SK-N-SH (cell line): ENCODE results near the gene MBNL2. TPM values are rescaled to one million over a fixed set of nuclear protein-coding genes. Genes with fewer than 3 reads are reported as not detected.
A peak's percentile ranks its signal among the peaks of the same experiment; 100 is the strongest.

Experiments used
- CTCF ChIA-PET: fragments of 300-600, 350-600 bp; formaldehyde crosslinking; extraction: SDS; loops from one replicate; lab custom pipeline; 2021; lab: Yijun Ruan, JAX
- POLR2A ChIA-PET: fragments of 350-600 bp; sonication (Branson Sonifier 250); formaldehyde crosslinking; extraction: SDS; loops from one replicate; lab custom pipeline; 2020; ENCODE audit warnings: antibody characterized with exemption, inconsistent platforms; lab: Yijun Ruan, JAX
- DNase-seq: peaks from one replicate; pipeline ENCODE4 v3.0.0; 2012
- H2AFZ ChIP-seq: fragments of 200-600 bp; sonication (generic); 2 replicates; pipeline ENCODE4 v1.8.1; 2016; ENCODE audit warnings: antibody characterized with exemption, mild to moderate bottlenecking, low read depth
- H3F3A ChIP-seq: fragments of 200-600 bp; sonication (generic); replicated peaks from 2 replicates; pipeline ENCODE3; 2016; ENCODE audit warnings: antibody characterized with exemption, mild to moderate bottlenecking; ENCODE audit not compliant: insufficient read depth
- H3K27ac ChIP-seq, 2 experiments: fragments of 200-500 bp in 1 of 2; fragments of 200-600 bp in 1 of 2; sonication (Bioruptor generic) in 1 of 2; sonication (generic), shearing (Covaris generic) in 1 of 2; 2 replicates each; pipeline versions ENCODE4 v1.5.1 to v1.6.1; 2014 to 2016; ENCODE audit warnings: low read depth in 2 of 2, inconsistent platforms in 1 of 2, low read length in 1 of 2, mild to moderate bottlenecking in 1 of 2, mixed read lengths in 1 of 2
- H3K27me3 ChIP-seq: fragments of 200-600 bp; sonication (generic), shearing (Covaris generic); 2 replicates; pipeline ENCODE4 v1.6.1; 2016; ENCODE audit warnings: mixed run types; ENCODE audit not compliant: insufficient read depth
- H3K36me3 ChIP-seq, 2 experiments: fragments of 200-500 bp in 1 of 2; fragments of 200-600 bp in 1 of 2; sonication (Bioruptor generic) in 1 of 2; sonication (generic) in 1 of 2; replicated peaks in 1 of 2; 2 replicates each; pipeline versions ENCODE3 to v1.5.1; 2014 to 2016; ENCODE audit warnings: low read length in 1 of 2, mild to moderate bottlenecking in 1 of 2; ENCODE audit not compliant: insufficient read depth in 2 of 2, control insufficient read depth in 1 of 2
- H3K4me1 ChIP-seq, 2 experiments: fragments of 200-500 bp in 1 of 2; fragments of 200-600 bp in 1 of 2; sonication (Bioruptor generic) in 1 of 2; sonication (generic), shearing (Covaris generic) in 1 of 2; 2 replicates each; pipeline versions ENCODE4 v1.5.1 to v1.6.1; 2014 to 2016; ENCODE audit warnings: low read depth in 1 of 2, low read length in 1 of 2, mixed run types in 1 of 2; ENCODE audit not compliant: insufficient read depth in 2 of 2, control insufficient read depth in 1 of 2
- H3K4me2 ChIP-seq: fragments of 200-600 bp; sonication (generic), shearing (Covaris generic); 2 replicates; pipeline ENCODE4 v1.6.1; 2017; ENCODE audit warnings: mixed run types
- H3K4me3 ChIP-seq, 2 experiments: fragments of 200-500 bp in 1 of 2; fragments of 200-600 bp in 1 of 2; sonication (Bioruptor generic) in 1 of 2; sonication (generic), shearing (Covaris generic) in 1 of 2; 2 replicates each; pipeline versions ENCODE4 v1.5.1 to v1.8.1; 2014 to 2016; ENCODE audit warnings: low read depth in 2 of 2, inconsistent platforms in 1 of 2, low read length in 1 of 2, mild to moderate bottlenecking in 1 of 2, mixed read lengths in 1 of 2, moderate library complexity in 1 of 2
- H3K79me2 ChIP-seq: fragments of 200-600 bp; sonication (generic); 2 replicates; pipeline ENCODE4 v1.8.1; 2017; ENCODE audit warnings: mild to moderate bottlenecking; ENCODE audit not compliant: insufficient read depth
- H3K9ac ChIP-seq: fragments of 200-600 bp; sonication (generic); 2 replicates; pipeline ENCODE4 v1.6.1; 2017; ENCODE audit warnings: mixed run types
- H3K9me2 ChIP-seq: fragments of 200-600 bp; sonication (generic); 2 replicates; pipeline ENCODE4 v1.6.1; 2017; ENCODE audit warnings: mixed run types
- H3K9me3 ChIP-seq: fragments of 200-600 bp; sonication (generic); 2 replicates; pipeline ENCODE4 v1.6.1; 2017; ENCODE audit warnings: mixed run types, mild to moderate bottlenecking, moderate library complexity
- H4K20me1 ChIP-seq: fragments of 200-600 bp; sonication (generic); 2 replicates; pipeline ENCODE4 v1.6.1; 2017; ENCODE audit warnings: mild to moderate bottlenecking, mixed run types; ENCODE audit not compliant: insufficient read depth
- ELF1 ChIP-seq: IDR thresholded peaks from 2 replicates; pipeline ENCODE4 v1.4.0; 2012
- EP300 ChIP-seq, 2 experiments: IDR thresholded peaks; 2 replicates each; pipeline versions ENCODE4 v1.4.0 to v1.6.1; 2012; ENCODE audit warnings: borderline replicate concordance in 1 of 2, low read depth in 1 of 2, low read length in 1 of 2
- EZH2phosphoT487 ChIP-seq: fragments of 200-600 bp; sonication (generic); IDR thresholded peaks from 2 replicates; pipeline ENCODE4 v1.6.1; 2017; ENCODE audit warnings: low read depth, mixed run types, mild to moderate bottlenecking, antibody characterized with exemption, moderate library complexity, borderline replicate concordance
- FOSL2 ChIP-seq: IDR thresholded peaks from 2 replicates; pipeline ENCODE4 v1.4.0; 2012; ENCODE audit warnings: low read depth, mild to moderate bottlenecking, moderate library complexity, borderline replicate concordance
- FOXM1 ChIP-seq: IDR thresholded peaks from 2 replicates; pipeline ENCODE4 v1.4.0; 2012; ENCODE audit warnings: low read depth, mild to moderate bottlenecking
- GABPA ChIP-seq: IDR thresholded peaks from 2 replicates; pipeline ENCODE4 v1.4.0; 2012; ENCODE audit warnings: low read depth, mild to moderate bottlenecking
- GATA2 ChIP-seq: sonication (generic); formaldehyde crosslinking; IDR thresholded peaks from 2 replicates; pipeline ENCODE4 v1.5.0; 2020; ENCODE audit warnings: mild to moderate bottlenecking, missing genetic modification reagents
- JUND ChIP-seq: IDR thresholded peaks from 2 replicates; pipeline ENCODE4 v1.4.0; 2012
- MEF2A ChIP-seq: IDR thresholded peaks from 2 replicates; pipeline ENCODE4 v1.4.0; 2012; ENCODE audit warnings: low read depth, borderline replicate concordance
- MXI1 ChIP-seq: IDR thresholded peaks from 2 replicates; pipeline ENCODE4 v1.6.1; 2012; ENCODE audit warnings: mild to moderate bottlenecking, low read depth, low read length, improper control_type of control experiment
- NFIC ChIP-seq: IDR thresholded peaks from 2 replicates; pipeline ENCODE4 v1.4.0; 2012; ENCODE audit warnings: borderline replicate concordance
- RAD21 ChIP-seq: IDR thresholded peaks from 2 replicates; pipeline ENCODE4 v1.6.1; 2012; ENCODE audit warnings: mild to moderate bottlenecking, low read length
- RCOR1 ChIP-seq: fragments of 150-350 bp; IDR thresholded peaks from 2 replicates; pipeline ENCODE4 v1.6.1; 2017; ENCODE audit warnings: antibody characterized with exemption, low read length
- SIN3A ChIP-seq: IDR thresholded peaks from 2 replicates; pipeline ENCODE4 v1.6.1; 2012; ENCODE audit warnings: low read depth, mild to moderate bottlenecking, low read length, moderate library complexity, borderline replicate concordance
- SMC3 ChIP-seq: IDR thresholded peaks from 2 replicates; pipeline ENCODE4 v1.6.1; 2012; ENCODE audit warnings: low read depth, low read length, improper control_type of control experiment
- TAF1 ChIP-seq: IDR thresholded peaks from 2 replicates; pipeline ENCODE4 v1.6.1; 2012; ENCODE audit warnings: low read depth, mild to moderate bottlenecking, low read length, moderate library complexity, borderline replicate concordance
- TCF12 ChIP-seq: IDR thresholded peaks from 2 replicates; pipeline ENCODE4 v1.4.0; 2012
- TEAD4 ChIP-seq: IDR thresholded peaks from 2 replicates; pipeline ENCODE4 v1.4.0; 2012; ENCODE audit warnings: mild to moderate bottlenecking, borderline replicate concordance; ENCODE audit not compliant: insufficient read depth
- YY1 ChIP-seq: IDR thresholded peaks from 2 replicates; pipeline ENCODE4 v1.4.0; 2012; ENCODE audit warnings: low read depth, mild to moderate bottlenecking
- WGBS: methylation state at CpG from one replicate; pipeline ENCODE4 v1.1.6; 2017; ENCODE audit warnings: low lambda C conversion rate; 5-methylcytosine and 5-hydroxymethylcytosine counted together
- polyA plus RNA-seq, 3 experiments: library from polyadenylated mRNA; depleted of rRNA; stranded (reverse); fragments of >200 nt; gene quantifications; 2 replicates each; pipeline ENCODE4 v1.2.3, GENCODE V29; 2012
- TF ChIP-seq, protein P1 (sequence below): IDR thresholded peaks from 2 replicates; pipeline ENCODE4; 2012
- TF ChIP-seq, protein P2 (sequence below): IDR thresholded peaks from 2 replicates; pipeline ENCODE4 v1.6.1; 2012; ENCODE audit warnings: mild to moderate bottlenecking, low read depth, low read length, moderate library complexity
- TF ChIP-seq, protein P3 (sequence below): fragments of 150-350 bp; IDR thresholded peaks from 2 replicates; pipeline ENCODE4 v1.6.1; 2016; ENCODE audit warnings: mild to moderate bottlenecking, low read depth, low read length

The MBNL2 gene
- polyA plus RNA-seq, 1 of the 3 experiments (the other 2 are of a cell fraction): 24.5 TPM

DNA sequence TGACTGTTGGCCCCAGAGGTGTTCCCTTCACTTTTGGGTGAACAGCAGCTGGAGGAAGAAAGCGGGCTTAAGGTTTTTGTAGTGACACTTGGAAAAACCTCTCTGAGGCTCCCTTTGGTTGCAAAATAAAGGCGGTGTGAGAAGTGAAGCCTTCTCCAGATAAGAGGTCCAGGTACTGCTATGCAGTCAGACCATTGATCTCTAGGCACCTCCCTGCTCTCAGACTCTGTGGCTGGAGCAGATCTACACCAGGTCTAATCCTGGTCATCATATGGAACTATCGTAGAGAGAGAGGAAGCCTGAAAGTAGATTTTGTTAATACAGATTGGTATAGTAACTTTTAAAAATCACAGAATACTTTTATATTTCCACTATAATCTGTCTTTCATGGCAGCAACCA lies 47.5 kb downstream of the MBNL2 start:
- no peak overlapping the region for H3K4me2 ChIP-seq
- POLR2A ChIA-PET: no interaction called here
- H3K4me1 ChIP-seq: peaks cover 18 to 57% of the 10 kb centered on the region in 2 experiments
- no peaks in the 10 kb centered on the region for H4K20me1 ChIP-seq
- no peaks in the 10 kb centered on the region for H3K9me3 ChIP-seq
- H3K27ac ChIP-seq: peak overlapping the region in 1 of 2 experiments; percentile 90; a peak in 3 of 4 replicates
- no peak overlapping the region for H2AFZ ChIP-seq
- TF ChIP-seq GATA2 (CRISPR knock-in tag): no peak
- TF ChIP-seq EZH2phosphoT487: no peak
- no peak for TF ChIP-seq NFIC
- no peak for TF ChIP-seq ELF1
- no peak for TF ChIP-seq YY1
- no peak for TF ChIP-seq TEAD4
- TF ChIP-seq MXI1: no peak
- no peak for TF ChIP-seq JUND
- TF ChIP-seq FOXM1: no peak
- TF ChIP-seq RCOR1: no peak
- TF ChIP-seq FOSL2: no peak
- TF ChIP-seq, all 33 proteins: peak for 0
- Histone ChIP-seq H3K79me2 (peaks cover 97% of the 10 kb centered on the region), H3K4me3 (no peak overlapping the region), H3K9ac (no peak overlapping the region), H3K36me3 (peaks cover 6 to 26% of the 10 kb centered on the region in 2 experiments), H3K9me2 (no peaks in the 10 kb centered on the region), H3F3A (peaks cover 67% of the 10 kb centered on the region), H3K27me3 (no peaks in the 10 kb centered on the region)
- 96% methylated on average over 3 of the region's 3 CpGs for WGBS
- CTCF ChIA-PET: interaction anchor here (1.2 kb wide), 1 partner anchor 159 kb away, joined by 4 read pairs; no protein-coding TSS in a partner anchor
- DNase-seq: no peak

DNA sequence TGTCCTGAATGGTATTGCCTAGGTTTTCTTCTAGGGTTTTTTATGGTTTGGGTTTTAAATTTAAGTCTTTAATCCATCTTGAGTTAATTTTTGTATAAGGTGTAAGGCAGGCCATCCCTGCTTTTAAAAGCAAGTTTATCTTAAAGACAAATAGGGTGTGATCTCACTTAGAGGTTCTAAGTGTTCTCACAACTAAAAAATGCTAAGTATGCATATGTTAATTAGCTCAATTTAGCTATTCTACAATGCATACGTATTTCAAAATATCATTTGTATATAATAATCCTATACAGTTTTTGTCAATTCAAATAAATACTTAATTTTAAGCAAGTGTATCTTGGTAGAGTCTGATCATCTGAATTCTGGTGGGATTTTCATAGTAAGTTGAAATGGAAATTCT lies 50.4 kb downstream of the MBNL2 start:
- Histone ChIP-seq H2AFZ (no peak overlapping the region), H3K27me3 (no peaks in the 10 kb centered on the region), H3K4me2 (no peak overlapping the region; the same call in 1 of the 2 replicates), H3K9ac (peak overlapping the region; percentile 70; the same call in 1 of the 2 replicates), H3K36me3 (peaks cover 18 to 38% of the 10 kb centered on the region in 2 experiments), H3K79me2 (peaks cover 88% of the 10 kb centered on the region), H3K4me3 (no peak overlapping the region), H3F3A (peaks cover 68% of the 10 kb centered on the region), H3K27ac (peak overlapping the region; percentile 74 to 98; a peak in 3 of 4 replicates), H3K9me3 (no peaks in the 10 kb centered on the region), H4K20me1 (no peaks in the 10 kb centered on the region), H3K9me2 (no peaks in the 10 kb centered on the region), H3K4me1 (peaks cover 12 to 59% of the 10 kb centered on the region in 2 experiments)
- TF ChIP-seq SIN3A (no peak), EP300 (IDR thresholded peaks at IDR 0.05; ENCODE audit: borderline replicate concordance in 1 of 2, low read depth in 1 of 2, low read length in 1 of 2) (no peak), YY1 (no peak), RAD21 (no peak), ELF1 (no peak), FOXM1 (no peak), SMC3 (no peak), GATA2 (CRISPR knock-in tag) (no peak), TAF1 (no peak), MXI1 (no peak), TEAD4 (no peak), TCF12 (no peak), MEF2A (no peak), FOSL2 (no peak), GABPA (no peak)
- TF ChIP-seq, protein P1, sequence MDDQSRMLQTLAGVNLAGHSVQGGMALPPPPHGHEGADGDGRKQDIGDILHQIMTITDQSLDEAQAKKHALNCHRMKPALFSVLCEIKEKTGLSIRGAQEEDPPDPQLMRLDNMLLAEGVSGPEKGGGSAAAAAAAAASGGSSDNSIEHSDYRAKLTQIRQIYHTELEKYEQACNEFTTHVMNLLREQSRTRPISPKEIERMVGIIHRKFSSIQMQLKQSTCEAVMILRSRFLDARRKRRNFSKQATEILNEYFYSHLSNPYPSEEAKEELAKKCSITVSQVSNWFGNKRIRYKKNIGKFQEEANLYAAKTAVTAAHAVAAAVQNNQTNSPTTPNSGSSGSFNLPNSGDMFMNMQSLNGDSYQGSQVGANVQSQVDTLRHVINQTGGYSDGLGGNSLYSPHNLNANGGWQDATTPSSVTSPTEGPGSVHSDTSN: no peak
- TF ChIP-seq, protein P2, sequence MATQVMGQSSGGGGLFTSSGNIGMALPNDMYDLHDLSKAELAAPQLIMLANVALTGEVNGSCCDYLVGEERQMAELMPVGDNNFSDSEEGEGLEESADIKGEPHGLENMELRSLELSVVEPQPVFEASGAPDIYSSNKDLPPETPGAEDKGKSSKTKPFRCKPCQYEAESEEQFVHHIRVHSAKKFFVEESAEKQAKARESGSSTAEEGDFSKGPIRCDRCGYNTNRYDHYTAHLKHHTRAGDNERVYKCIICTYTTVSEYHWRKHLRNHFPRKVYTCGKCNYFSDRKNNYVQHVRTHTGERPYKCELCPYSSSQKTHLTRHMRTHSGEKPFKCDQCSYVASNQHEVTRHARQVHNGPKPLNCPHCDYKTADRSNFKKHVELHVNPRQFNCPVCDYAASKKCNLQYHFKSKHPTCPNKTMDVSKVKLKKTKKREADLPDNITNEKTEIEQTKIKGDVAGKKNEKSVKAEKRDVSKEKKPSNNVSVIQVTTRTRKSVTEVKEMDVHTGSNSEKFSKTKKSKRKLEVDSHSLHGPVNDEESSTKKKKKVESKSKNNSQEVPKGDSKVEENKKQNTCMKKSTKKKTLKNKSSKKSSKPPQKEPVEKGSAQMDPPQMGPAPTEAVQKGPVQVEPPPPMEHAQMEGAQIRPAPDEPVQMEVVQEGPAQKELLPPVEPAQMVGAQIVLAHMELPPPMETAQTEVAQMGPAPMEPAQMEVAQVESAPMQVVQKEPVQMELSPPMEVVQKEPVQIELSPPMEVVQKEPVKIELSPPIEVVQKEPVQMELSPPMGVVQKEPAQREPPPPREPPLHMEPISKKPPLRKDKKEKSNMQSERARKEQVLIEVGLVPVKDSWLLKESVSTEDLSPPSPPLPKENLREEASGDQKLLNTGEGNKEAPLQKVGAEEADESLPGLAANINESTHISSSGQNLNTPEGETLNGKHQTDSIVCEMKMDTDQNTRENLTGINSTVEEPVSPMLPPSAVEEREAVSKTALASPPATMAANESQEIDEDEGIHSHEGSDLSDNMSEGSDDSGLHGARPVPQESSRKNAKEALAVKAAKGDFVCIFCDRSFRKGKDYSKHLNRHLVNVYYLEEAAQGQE: no peak
- TF ChIP-seq, protein P3, sequence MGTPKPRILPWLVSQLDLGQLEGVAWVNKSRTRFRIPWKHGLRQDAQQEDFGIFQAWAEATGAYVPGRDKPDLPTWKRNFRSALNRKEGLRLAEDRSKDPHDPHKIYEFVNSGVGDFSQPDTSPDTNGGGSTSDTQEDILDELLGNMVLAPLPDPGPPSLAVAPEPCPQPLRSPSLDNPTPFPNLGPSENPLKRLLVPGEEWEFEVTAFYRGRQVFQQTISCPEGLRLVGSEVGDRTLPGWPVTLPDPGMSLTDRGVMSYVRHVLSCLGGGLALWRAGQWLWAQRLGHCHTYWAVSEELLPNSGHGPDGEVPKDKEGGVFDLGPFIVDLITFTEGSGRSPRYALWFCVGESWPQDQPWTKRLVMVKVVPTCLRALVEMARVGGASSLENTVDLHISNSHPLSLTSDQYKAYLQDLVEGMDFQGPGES: no peak
- ChIA-PET POLR2A (no interaction called here), CTCF (interaction anchor here (1.9 kb wide), 1 partner anchor 72 kb away, joined by 6 read pairs; no protein-coding TSS in a partner anchor)
- no peak for DNase-seq
- 83% methylated on average over 1 of the region's 1 CpG for WGBS
